HT1080 (cell line): ENCODE measurements around the gene SLC8A1. TPM values are rescaled to one million over a fixed set of nuclear protein-coding genes. Genes with fewer than 3 reads are reported as not detected.
A peak's percentile ranks its signal among the peaks of the same experiment; 100 is the strongest.

ENCODE experiments used
- DNase-seq: peaks from one replicate; pipeline ENCODE4 v3.0.0-alpha.2; 2015; ENCODE audit warnings: low read depth
- total RNA-seq: library from RNA; depleted of rRNA; stranded (reverse); fragments of >200 nt; shearing (Covaris generic); gene quantifications from 2 replicates; pipeline ENCODE4 v1.2.3, GENCODE V29; 2014

The SLC8A1 gene
- total RNA-seq, 1 experiment from 2014 or later: 8.8 TPM

- no peak for DNase-seq
Measured at GRCh38 chr2:40158781-40159180, 293.1 kb downstream of the SLC8A1 start.

DNA sequence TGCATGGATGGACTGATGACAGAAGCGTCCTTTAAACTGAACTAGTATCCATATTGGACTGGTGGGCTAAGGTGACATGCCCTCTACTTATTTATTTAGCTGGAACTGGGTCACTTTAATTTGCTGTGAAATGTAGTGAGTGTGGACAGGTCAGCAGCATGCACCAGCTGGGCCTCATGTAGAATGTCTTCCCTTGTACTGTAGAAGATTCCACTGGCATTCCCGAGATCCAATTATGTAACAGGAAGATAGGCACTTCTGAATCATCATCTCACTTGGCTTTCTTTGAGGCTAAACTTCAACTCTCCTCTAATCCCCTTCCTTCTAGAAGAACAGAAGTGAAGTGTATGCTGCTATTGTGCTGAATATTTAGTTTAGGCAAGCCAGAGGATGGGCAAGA is 296.2 kb downstream of the SLC8A1 start:
- DNase-seq: peak; percentile 35

DNA sequence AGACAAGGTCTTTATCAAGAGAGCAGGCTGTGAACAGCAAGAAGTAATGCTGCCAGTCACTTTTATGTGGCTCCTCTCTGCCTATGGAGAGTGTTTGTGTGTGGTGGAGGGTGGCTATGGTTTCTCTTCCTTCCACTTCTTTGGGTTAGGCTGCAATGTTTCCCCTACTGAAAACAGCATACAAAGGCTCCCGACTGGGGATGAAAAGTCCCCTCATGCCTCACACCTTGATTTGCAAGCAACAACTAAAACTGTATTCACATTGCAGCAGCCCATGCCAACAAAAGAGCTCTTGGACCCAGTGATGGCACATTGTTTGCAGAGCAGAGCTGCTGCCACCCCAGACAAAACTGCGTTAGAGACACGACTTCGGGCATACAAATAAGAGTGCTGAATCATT is 301.6 kb downstream of the SLC8A1 start:
- DNase-seq: no peak

DNA sequence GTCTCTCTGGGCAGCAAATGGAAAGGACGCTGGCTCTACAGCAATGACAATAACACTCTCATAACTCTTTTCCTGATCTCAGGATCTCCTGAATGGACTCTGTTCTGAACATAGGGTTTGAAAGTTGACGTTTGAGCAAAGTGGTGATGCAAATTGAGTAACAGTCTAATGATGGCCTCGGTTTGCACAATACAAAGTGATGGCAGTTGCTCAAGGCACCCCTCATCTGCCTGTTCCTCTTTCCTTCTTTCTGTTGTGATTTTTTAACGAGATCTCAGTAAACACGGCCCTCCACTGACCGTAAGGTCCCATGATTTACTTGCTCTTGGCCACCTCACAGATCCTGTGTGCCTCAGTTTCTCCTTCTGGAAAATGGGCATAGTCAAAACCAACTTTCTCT is 303.6 kb downstream of the SLC8A1 start:
- no peak for DNase-seq

GRCh38 chr2:40147360-40147759 is 304.5 kb downstream of the SLC8A1 start:
- no peak for DNase-seq

DNA sequence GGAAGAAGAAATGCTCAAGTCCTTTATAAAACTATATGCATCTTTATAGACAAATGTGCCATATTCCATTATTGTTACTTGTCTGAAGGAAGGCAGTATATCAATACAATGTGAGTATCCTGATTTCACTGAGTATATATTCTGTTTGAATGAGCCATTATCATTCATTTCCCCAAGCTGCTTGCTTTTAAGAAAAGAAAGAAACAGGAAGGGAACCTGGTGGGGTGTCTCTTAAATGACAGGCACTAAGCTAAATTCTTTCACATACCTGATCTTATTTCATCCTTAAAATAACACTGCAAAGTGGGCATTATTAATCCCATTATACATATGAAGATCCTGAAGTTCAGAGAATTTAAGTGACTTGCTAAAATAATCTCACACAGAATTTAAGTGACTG is 307.9 kb downstream of the SLC8A1 start:
- no peak for DNase-seq

DNA sequence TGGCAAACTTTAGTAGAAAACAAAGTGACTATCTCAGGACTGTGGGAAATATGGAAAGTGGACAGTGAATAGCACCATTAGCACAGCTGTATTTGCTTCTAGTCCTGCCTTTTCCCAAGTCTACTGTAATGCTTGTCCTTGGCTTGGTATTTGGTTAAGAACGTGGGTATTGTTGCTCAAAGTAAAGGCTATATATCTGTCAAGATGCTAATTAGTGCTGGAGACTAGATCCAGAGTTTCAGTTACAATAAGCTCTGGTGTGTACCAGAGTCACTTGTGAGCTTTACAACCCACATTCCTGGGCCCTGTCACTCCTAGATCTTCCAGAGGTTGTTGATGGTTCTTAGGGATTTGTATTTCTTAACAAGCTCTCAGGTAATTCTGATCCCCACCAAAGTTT is 313.6 kb downstream of the SLC8A1 start:
- no peak for DNase-seq

GRCh38 chr2:40131081-40131704 is 320.7 kb downstream of the SLC8A1 start:
- DNase-seq: no peak

GRCh38 chr2:40130251-40130994 is 321.5 kb downstream of the SLC8A1 start:
- DNase-seq: no peak

GRCh38 chr2:40129725-40130124 is 322.2 kb downstream of the SLC8A1 start:
- DNase-seq: no peak

DNA sequence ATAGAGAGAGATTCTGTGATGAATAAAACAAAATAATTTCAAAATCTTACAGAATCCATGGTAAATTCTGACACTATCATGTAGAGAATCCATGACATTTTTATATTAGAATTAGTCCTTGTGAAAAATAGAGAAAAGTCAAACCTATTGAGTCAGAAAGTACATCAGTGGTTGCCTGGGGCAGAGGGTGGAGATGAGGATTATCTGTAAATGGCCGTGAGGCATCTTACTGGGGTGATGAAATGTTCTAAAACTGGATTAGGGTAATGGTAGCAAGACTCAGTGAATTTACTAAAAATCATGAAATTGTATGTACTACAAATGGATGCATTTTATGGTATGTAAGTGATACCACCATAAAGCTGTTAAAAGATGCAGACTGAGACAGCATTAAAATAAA is 323.1 kb downstream of the SLC8A1 start:
- DNase-seq: no peak

DNA sequence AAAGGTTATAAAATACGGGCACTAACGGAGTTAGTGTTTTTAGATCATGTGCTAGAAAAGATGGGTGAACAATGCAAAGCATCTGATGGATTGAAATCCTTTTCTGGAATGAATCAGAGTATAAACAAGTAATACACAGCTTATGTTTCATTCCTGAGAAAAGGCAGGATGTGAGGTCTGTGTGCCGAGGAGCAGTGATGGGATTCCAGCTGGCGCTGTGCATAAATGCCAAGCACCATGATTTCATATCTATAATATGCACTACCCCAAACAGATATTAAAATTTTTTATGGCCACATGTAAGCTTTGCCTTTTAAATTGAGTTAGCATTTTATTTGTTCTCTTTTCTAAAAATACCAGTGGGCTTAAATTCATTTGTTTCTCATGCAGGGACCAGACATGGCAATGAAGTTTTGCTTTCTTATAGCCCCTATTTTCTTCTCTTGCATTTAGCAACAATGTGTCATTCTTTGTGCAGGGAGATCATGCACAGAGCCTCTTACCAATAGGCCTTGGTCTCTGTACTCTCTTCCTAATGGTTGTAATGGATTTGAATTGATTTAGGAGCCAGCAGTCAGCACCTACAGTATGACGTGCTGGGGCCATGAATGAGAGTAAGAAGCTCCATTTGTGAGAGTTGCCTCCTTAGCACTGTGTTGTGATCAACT is 323.9 kb downstream of the SLC8A1 start:
- no peak for DNase-seq

DNA sequence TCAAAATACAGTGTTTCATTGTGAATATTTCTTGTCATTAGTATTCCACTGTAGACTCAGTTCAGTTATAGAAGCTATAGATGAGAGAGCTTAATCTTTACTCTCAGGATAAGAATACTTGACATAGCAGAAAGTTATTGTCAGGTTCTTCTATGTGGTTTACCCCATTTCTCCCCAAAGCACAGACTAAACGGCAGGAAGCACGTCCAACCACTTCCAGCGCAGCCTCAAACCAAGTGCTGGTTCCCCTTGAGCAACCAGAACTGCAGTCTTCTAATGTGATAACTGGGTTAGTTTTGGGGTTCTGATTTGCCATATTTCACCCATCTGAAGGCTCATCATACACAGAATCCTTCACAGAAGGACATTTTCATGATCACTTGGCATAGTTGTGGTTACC is 324.7 kb downstream of the SLC8A1 start:
- DNase-seq: no peak

GRCh38 chr2:40126006-40126405 is 325.9 kb downstream of the SLC8A1 start:
- no peak for DNase-seq

- no peak for DNase-seq
Measured at GRCh38 chr2:40123746-40124145, 328.1 kb downstream of the SLC8A1 start.

GRCh38 chr2:40123326-40123725 is 328.6 kb downstream of the SLC8A1 start:
- no peak for DNase-seq

- no peak for DNase-seq
Measured at GRCh38 chr2:40120957-40121356, 330.9 kb downstream of the SLC8A1 start.

DNA sequence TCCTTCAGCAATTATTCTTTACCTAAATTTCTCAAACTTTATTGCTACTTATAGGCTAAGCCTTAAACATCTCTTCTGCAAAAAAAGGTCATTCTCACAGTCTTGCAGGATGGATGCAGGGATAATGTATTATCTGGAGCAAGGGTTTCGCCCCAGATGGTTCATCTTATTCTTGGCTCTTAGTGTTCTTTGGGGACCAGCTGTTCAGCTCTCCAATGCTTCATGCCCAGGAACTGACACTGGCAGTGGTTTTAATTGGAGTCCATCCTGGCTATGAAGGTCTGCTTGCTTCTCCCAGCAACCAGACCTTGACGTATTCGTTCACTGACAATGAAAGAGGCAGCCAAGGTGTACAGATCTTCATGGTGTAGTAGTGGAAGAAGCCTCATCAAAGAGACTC is 331.9 kb downstream of the SLC8A1 start:
- no peak for DNase-seq

DNA sequence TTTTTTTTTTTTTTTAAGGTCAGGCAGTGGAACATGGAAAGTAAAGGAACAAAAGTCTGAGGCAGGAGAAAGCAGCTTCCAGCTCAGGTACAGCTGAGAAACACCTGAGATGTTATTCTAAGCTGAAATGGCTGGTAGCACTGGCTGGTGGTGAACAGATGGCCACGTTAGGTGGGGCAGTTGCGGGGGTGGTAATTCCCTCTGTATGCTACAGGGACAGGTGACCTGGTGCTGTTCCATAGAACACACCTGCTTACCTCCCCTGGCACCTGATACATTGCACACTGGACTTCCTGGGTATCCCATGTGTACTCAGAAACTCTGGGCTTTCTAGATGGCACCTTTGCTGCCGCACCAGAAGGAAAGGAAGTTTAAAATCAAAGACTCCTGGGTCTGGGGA is 333.3 kb downstream of the SLC8A1 start:
- no peak for DNase-seq

GRCh38 chr2:40115894-40116293 is 336.0 kb downstream of the SLC8A1 start:
- DNase-seq: no peak

- DNase-seq: no peak
Measured at GRCh38 chr2:40115348-40115747, 336.5 kb downstream of the SLC8A1 start.

- DNase-seq: no peak
Measured at GRCh38 chr2:40113997-40114396, 337.9 kb downstream of the SLC8A1 start.
